ENCODE measurements around the gene RHD.
"Not testable (repeated sequence)": the region's sequence is repeated elsewhere in the genome, so short reads cannot be mapped to it uniquely, and the experiment has no call there.

GRCh38 chr1:25371757-25372156 lies 99.4 kb downstream of the RHD start:
- TF ChIP-seq CTCF (conservative IDR thresholded peaks at IDR 0.05 in 1 of 2, IDR thresholded peaks at IDR 0.05 in 1 of 2; ENCODE audit: extremely low read depth in 1 of 2, insufficient read depth in 1 of 2, low read depth in 1 of 2, low read length in 2 of 2); EZH2 (IDR thresholded peaks at IDR 0.05; ENCODE audit: borderline replicate concordance, low read length): not testable (repeated sequence)

All from mammary epithelial cell (primary cell).